ENCODE results near the gene FRY. TPM values are rescaled to one million over a fixed set of nuclear protein-coding genes. Genes with fewer than 3 reads are reported as not detected.

The FRY gene
- total RNA-seq, 1 experiment from 2014 or later = 4.7 TPM

DNA sequence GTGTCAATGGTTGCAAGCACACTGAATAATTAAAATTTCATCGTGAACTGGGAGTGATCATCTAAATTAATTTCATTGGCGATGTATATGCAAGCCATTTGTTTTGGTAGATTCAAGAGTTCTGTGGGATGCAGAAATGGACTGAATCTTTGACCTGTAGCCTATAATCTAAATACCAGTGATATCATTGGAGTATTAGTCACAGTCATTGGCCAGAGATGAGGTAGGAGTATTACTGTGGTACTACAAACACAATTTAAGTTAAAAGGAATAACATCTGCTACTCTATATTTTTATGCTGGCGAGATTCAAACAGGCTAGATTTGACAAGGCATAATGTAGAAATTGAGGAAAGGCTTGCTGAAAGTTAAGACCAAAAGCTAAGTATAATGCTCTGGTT lies 14.0 kb downstream of the FRY start:
- no peaks in the 10 kb centered on the region for H3K9me2 ChIP-seq (ENCODE audit: insufficient read depth)
- H2AFZ ChIP-seq = no peak overlapping the region
- ChIA-PET POLR2A (ENCODE audit: unreplicated experiment) (no interaction called here), CTCF (no interaction called here)
- H3K27ac ChIP-seq = no peak overlapping the region
- no TSS peak for BruUV-seq (replicated peaks)
- H4K20me1 ChIP-seq (ENCODE audit: insufficient read depth) = no peaks in the 10 kb centered on the region
- intact Hi-C loops (cut with micrococcal nuclease; ENCODE audit: unreplicated experiment) = no loop called here
- H3K4me1 ChIP-seq (replicated peaks; ENCODE audit: insufficient read depth) = peaks cover 15% of the 10 kb centered on the region
- H3K4me3 ChIP-seq = no peak overlapping the region
- H3K4me2 ChIP-seq = no peak overlapping the region
- no peaks in the 10 kb centered on the region for H3K9me3 ChIP-seq (ENCODE audit: insufficient read depth, low read depth)
- no peaks in the 10 kb centered on the region; the same call in 1 of the 2 replicates for H3F3A ChIP-seq (ENCODE audit: insufficient read depth, low read depth)
- H3K27me3 ChIP-seq (ENCODE audit: insufficient read depth, low read depth) = no peaks in the 10 kb centered on the region
- DNase-seq = no peak
- no peak for TF ChIP-seq EZH2 (IDR thresholded peaks at IDR 0.05; ENCODE audit: low read depth)
- TF ChIP-seq, protein P1, sequence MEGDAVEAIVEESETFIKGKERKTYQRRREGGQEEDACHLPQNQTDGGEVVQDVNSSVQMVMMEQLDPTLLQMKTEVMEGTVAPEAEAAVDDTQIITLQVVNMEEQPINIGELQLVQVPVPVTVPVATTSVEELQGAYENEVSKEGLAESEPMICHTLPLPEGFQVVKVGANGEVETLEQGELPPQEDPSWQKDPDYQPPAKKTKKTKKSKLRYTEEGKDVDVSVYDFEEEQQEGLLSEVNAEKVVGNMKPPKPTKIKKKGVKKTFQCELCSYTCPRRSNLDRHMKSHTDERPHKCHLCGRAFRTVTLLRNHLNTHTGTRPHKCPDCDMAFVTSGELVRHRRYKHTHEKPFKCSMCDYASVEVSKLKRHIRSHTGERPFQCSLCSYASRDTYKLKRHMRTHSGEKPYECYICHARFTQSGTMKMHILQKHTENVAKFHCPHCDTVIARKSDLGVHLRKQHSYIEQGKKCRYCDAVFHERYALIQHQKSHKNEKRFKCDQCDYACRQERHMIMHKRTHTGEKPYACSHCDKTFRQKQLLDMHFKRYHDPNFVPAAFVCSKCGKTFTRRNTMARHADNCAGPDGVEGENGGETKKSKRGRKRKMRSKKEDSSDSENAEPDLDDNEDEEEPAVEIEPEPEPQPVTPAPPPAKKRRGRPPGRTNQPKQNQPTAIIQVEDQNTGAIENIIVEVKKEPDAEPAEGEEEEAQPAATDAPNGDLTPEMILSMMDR (conservative IDR thresholded peaks at IDR 0.05) = no peak
- no peaks in the 10 kb centered on the region for H3K36me3 ChIP-seq (ENCODE audit: low read depth)
- H3K79me2 ChIP-seq (ENCODE audit: low read depth) = no peaks in the 10 kb centered on the region

DNA sequence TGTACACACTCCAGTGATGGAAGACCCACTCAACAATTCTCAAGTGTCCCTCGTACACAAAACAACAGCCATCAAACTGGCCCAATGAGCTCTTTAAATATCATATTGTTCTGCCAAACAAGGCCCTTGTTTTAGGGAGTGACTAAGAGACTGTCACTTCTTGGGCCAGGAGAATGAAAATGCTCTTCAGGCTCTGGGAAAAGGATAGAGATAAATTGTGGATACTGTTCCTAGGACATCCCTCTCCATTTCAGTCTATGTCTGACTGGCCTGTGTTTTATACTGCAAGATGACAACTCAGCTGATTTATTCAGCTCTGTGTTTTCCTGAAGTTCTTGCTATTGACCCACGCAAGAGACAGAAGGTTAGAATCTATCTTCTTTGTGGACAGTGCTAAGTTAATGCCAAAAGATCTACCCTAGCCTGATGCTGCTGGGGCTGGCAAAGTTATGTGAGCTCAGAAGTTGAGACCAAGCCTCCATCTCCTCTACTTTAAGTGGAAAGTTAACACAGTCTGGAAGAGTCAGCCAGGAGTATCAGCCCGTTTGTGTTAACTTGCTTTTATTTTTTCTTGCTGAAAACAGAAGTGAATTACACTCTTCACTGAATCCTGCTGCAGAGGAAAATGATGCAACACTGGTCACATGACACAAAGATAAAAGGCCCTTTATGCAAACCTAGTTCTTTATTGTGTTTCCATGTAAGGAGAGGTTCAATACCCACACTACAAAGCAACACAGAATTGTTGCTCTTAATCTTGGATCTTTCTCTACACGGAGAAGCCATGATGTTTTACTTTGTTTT lies 14.6 kb downstream of the FRY start:
- Histone ChIP-seq H3K36me3 (ENCODE audit: low read depth) (no peaks in the 10 kb centered on the region), H3K9me2 (ENCODE audit: insufficient read depth) (no peaks in the 10 kb centered on the region), H3K27ac (no peak overlapping the region), H3K9me3 (ENCODE audit: insufficient read depth, low read depth) (no peaks in the 10 kb centered on the region), H3F3A (ENCODE audit: insufficient read depth, low read depth) (no peaks in the 10 kb centered on the region; the same call in 1 of the 2 replicates), H3K79me2 (ENCODE audit: low read depth) (no peaks in the 10 kb centered on the region), H3K4me3 (no peak overlapping the region), H3K27me3 (ENCODE audit: insufficient read depth, low read depth) (no peaks in the 10 kb centered on the region), H3K4me2 (no peak overlapping the region), H2AFZ (no peak overlapping the region; the same call in 1 of the 2 replicates), H4K20me1 (ENCODE audit: insufficient read depth) (no peaks in the 10 kb centered on the region), H3K4me1 (replicated peaks; ENCODE audit: insufficient read depth) (peaks cover 15% of the 10 kb centered on the region)
- intact Hi-C loops (cut with micrococcal nuclease; ENCODE audit: unreplicated experiment) = no loop called here
- TF ChIP-seq, protein P1 (conservative IDR thresholded peaks at IDR 0.05) = no peak
- no peak for DNase-seq
- no TSS peak for BruUV-seq (replicated peaks)
- CTCF ChIA-PET = no interaction called here
- POLR2A ChIA-PET (ENCODE audit: unreplicated experiment) = no interaction called here

DNA sequence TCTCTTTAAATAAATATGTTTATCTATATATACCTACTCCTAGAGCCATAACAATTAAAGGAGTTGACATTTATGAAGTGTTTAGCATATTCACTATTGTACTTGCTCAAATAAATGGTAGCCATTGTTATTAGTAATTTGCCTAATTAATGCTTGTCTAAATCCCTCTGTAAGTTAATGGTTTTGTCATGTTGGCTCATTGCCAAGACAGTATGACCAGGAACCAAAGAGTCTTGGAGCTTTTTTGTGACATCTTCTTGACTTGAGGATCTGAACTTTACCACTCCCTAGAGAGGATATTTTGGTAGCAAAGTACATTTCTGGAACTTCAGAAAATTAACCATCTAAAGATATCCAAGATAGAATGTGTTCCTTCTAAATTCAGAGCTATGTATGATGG lies 15.5 kb downstream of the FRY start:
- H3K9me2 ChIP-seq (ENCODE audit: insufficient read depth) = no peaks in the 10 kb centered on the region; the same call in 1 of the 2 replicates
- no peaks in the 10 kb centered on the region for H3K36me3 ChIP-seq (ENCODE audit: low read depth)
- H4K20me1 ChIP-seq (ENCODE audit: insufficient read depth) = no peaks in the 10 kb centered on the region
- peaks cover 15% of the 10 kb centered on the region for H3K4me1 ChIP-seq (replicated peaks; ENCODE audit: insufficient read depth)
- DNase-seq = no peak
- H2AFZ ChIP-seq = no peak overlapping the region
- ChIA-PET CTCF (no interaction called here), POLR2A (ENCODE audit: unreplicated experiment) (no interaction called here)
- no peaks in the 10 kb centered on the region; the same call in 1 of the 2 replicates for H3F3A ChIP-seq (ENCODE audit: insufficient read depth, low read depth)
- H3K27me3 ChIP-seq (ENCODE audit: insufficient read depth, low read depth) = no peaks in the 10 kb centered on the region
- no peak overlapping the region for H3K4me2 ChIP-seq
- no peak overlapping the region for H3K4me3 ChIP-seq
- BruUV-seq (replicated peaks) = no TSS peak
- H3K27ac ChIP-seq = no peak overlapping the region
- no peaks in the 10 kb centered on the region for H3K9me3 ChIP-seq (ENCODE audit: insufficient read depth, low read depth)
- TF ChIP-seq, protein P1 (conservative IDR thresholded peaks at IDR 0.05) = no peak
- TF ChIP-seq EZH2 (IDR thresholded peaks at IDR 0.05; ENCODE audit: low read depth) = no peak
- H3K79me2 ChIP-seq (ENCODE audit: low read depth) = no peaks in the 10 kb centered on the region
- intact Hi-C loops (cut with micrococcal nuclease; ENCODE audit: unreplicated experiment) = no loop called here

All from PC-9 (cell line).